HG02981 (cell line): Measurements from ENCODE around the gene SLC1A6.
"Not testable (repeated sequence)": the region's sequence is repeated elsewhere in the genome, so short reads cannot be mapped to it uniquely, and the experiment has no call there.

Source experiments
- ATAC-seq: cut with Tn5 transposase; IDR thresholded peaks from one replicate; pipeline ENCODE4 v1.9.1; 2021; ENCODE audit warnings: mild to moderate bottlenecking, moderate library complexity; ENCODE audit not compliant: unreplicated experiment

Gene SLC1A6

GRCh38 chr19:14979476-14980255 lies at the start of gene SLC1A6:
SLC1A6 (minus strand) TSS chr19:14979864; CDS start chr19:14972910, 6,954 bp downstream.
- no peak for ATAC-seq

GRCh38 chr19:15028490-15028889 lies 48.8 kb upstream of the SLC1A6 start:
- ATAC-seq: no peak

- ATAC-seq: no peak
Measured at GRCh38 chr19:15025217-15025616, 45.6 kb upstream of the SLC1A6 start.

GRCh38 chr19:15022752-15023151 lies 43.1 kb upstream of the SLC1A6 start:
- no peak for ATAC-seq

GRCh38 chr19:15021286-15022007 lies 41.8 kb upstream of the SLC1A6 start:
- ATAC-seq: no peak

GRCh38 chr19:15018836-15019235 lies 39.2 kb upstream of the SLC1A6 start:
- not testable (repeated sequence) for ATAC-seq

- ATAC-seq: no peak
Measured at GRCh38 chr19:15015946-15016542, 36.4 kb upstream of the SLC1A6 start.

- ATAC-seq: no peak
Measured at GRCh38 chr19:15014579-15014978, 34.9 kb upstream of the SLC1A6 start.

GRCh38 chr19:15010501-15011300 lies 31.0 kb upstream of the SLC1A6 start:
- ATAC-seq: no peak

- ATAC-seq: no peak
Measured at GRCh38 chr19:15008308-15008707, 28.6 kb upstream of the SLC1A6 start.

- no peak for ATAC-seq
Measured at GRCh38 chr19:14997981-14998380, 18.3 kb upstream of the SLC1A6 start.

GRCh38 chr19:14992780-14993179 lies 13.1 kb upstream of the SLC1A6 start:
- ATAC-seq: no peak

- ATAC-seq: no peak
Measured at GRCh38 chr19:14985133-14985532, 5.5 kb upstream of the SLC1A6 start.

GRCh38 chr19:14978161-14978776 lies 1.4 kb downstream of the SLC1A6 start:
- no peak for ATAC-seq

- ATAC-seq: no peak
Measured at GRCh38 chr19:14977128-14977527, 2.5 kb downstream of the SLC1A6 start.

- no peak for ATAC-seq
Measured at GRCh38 chr19:14974488-14974887, 5.2 kb downstream of the SLC1A6 start.

- no peak for ATAC-seq
Measured at GRCh38 chr19:14972676-14973075, 7.0 kb downstream of the SLC1A6 start.

- no peak for ATAC-seq
Measured at GRCh38 chr19:14971474-14971873, 8.2 kb downstream of the SLC1A6 start.

- no peak for ATAC-seq
Measured at GRCh38 chr19:14968247-14968646, 11.4 kb downstream of the SLC1A6 start.

- ATAC-seq: no peak
Measured at GRCh38 chr19:14961956-14962685, 17.5 kb downstream of the SLC1A6 start.
